CD4-positive, alpha-beta T cell treated with Interleukin-6 at 100 ng/mL for 8 hours (primary cell): ENCODE data around the gene NIPAL4.

ENCODE experiments used
- DNase-seq: peaks from one replicate; pipeline ENCODE4 v3.0.0-alpha.2; 2020; ENCODE audit warnings: mixed read lengths, low spot score

NIPAL4 gene

GRCh38 chr5:157516626-157517325, 56.8 kb downstream of the NIPAL4 start:
- no peak for DNase-seq

GRCh38 chr5:157518963-157519362, 59.0 kb downstream of the NIPAL4 start:
- DNase-seq: no peak

GRCh38 chr5:157519579-157520253, 59.7 kb downstream of the NIPAL4 start:
- DNase-seq: no peak

GRCh38 chr5:157520911-157521703, 61.1 kb downstream of the NIPAL4 start:
- DNase-seq: no peak

- no peak for DNase-seq
These were observed 61.7 kb downstream of the NIPAL4 start for GRCh38 chr5:157521704-157522029.

- DNase-seq: no peak
These were observed 64.0 kb downstream of the NIPAL4 start for GRCh38 chr5:157523976-157524375.
